ENCODE results near the gene BCAS1.

The BCAS1 gene, protein sequence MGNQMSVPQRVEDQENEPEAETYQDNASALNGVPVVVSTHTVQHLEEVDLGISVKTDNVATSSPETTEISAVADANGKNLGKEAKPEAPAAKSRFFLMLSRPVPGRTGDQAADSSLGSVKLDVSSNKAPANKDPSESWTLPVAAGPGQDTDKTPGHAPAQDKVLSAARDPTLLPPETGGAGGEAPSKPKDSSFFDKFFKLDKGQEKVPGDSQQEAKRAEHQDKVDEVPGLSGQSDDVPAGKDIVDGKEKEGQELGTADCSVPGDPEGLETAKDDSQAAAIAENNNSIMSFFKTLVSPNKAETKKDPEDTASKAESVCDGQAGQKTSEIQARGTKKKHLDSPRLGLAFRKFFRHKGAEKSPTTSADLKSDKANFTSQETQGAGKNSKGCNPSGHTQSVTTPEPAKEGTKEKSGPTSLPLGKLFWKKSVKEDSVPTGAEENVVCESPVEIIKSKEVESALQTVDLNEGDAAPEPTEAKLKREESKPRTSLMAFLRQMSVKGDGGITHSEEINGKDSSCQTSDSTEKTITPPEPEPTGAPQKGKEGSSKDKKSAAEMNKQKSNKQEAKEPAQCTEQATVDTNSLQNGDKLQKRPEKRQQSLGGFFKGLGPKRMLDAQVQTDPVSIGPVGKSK

DNA sequence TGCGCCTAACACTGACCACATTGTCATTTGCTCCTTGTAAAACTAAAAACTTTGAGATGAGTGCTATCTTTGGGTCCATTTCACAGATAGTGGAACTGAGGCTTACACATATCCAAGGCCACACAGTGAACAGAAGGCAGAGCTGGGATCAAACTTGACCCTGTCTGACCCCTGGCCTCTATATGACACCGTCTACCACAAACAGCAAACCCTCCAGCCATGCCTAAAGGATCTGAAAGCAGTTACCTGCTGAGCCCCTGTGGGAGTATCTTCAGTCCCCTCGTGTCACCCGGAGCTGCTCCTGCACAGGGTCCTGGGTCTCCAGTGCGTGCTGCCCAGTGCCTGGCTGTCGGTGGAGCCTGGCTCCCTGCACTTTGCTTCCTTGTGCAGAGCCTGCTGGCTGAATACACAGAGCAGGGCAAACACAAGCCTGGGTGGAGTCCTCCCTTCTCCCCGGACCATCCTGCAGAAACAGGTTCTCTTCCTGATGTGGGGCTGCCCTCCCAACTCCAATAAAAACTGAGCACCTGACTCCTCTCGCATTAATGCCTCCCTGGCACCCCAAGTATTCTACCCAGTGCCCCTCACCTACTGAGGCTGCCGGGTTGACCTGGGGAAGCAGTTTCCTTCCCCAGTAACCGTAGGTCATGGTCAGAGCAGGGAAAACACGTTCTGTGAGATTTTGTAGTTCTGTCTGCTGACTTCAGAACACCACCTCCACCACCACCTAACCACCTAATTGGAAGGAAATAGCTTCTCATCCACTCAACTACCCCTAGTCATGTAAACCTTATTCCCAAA lies at the start of gene BCAS1:
TSS of gene BCAS1 (minus strand) at position 408 of the 801 bp plus-strand sequence. CDS start 11,876 bp downstream, outside the sequence.
- DNase-seq = no peak

DNA sequence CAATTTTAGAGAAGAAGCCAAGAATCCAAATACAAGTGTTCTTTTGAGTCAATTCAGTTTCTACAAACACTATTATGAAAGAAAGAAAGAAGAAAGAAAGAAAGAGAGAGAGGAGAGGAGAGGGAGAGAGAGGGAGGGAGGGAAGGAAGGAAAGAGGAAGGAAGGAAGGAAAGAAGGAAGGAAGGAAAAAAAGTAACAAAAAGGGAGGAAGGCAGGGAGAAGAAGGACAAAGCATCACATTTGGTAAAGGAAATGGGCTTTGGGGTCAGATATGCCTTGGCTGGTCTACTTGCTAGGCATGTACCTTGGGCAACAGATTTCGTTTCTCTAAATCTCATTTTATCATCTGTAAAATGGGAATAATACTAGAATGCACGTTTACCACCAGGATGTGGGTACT lies 49.4 kb upstream of the BCAS1 start:
- no peak for DNase-seq

DNA sequence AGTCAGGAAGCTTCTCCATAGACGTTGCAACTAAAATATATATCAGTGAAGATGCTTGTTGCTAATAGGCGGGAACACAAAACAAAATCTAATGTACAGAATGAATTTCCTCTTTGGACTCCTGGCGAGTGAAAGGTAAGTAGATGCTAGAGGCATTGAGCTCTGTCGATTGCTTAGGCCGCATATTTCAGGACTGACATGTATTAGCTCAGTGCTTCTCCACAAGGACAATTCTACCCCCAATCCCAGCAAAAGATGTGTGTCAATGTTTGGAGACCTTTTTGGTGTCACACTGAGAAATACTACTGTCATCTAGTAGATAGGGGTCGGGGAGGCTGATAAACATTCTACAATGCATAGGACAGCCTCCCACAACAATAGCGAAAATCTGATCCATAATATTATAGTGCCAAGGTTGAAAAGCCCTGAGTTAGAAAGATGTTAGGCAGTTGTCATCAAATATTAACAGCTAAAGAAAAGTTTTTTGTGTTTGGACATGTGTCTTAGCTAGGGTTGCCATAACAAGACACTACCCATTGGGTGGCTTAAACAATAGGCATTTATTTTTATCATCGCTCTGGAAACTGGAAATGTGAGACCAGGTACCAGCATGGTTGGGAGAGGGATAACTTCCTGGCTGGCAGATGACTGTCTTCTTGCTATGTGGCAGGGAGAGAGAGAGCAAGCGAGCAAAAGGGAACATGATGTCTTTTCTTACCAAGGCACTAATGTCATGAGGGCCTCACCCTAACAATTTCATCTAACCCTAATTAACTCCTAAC lies 48.0 kb upstream of the BCAS1 start:
- DNase-seq = no peak

DNA sequence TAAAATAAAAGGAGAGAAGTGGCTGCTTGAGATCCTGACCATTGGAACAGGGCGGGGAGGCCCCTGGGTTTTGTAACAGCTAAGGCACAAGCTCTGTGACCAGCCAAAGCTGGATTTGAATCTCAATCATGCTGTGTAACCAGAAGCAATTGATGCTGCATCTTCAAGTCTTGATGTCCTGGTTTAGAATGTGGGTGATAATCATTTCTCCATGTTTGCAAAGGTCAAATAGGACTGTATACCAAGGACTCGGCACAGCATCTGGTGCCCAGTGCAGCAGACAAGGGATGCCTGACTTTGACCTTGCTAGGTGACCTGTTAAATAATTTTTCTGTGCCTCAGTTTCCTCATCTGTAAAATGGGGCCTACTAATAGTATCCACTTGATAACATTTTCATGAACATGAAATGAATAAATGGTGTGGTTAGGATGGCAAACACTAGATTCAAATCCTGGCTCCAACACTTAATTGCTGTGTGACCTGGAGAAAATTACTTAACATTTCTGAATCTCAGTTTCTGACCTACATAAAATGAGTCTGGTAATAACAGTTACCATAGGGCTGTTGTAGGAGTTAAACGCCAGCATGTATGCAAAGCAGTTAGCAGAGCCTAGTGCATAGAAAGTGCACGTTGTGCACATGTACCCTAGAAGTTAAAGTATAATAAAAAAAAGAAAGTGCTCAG lies 46.3 kb upstream of the BCAS1 start:
- no peak for DNase-seq

DNA sequence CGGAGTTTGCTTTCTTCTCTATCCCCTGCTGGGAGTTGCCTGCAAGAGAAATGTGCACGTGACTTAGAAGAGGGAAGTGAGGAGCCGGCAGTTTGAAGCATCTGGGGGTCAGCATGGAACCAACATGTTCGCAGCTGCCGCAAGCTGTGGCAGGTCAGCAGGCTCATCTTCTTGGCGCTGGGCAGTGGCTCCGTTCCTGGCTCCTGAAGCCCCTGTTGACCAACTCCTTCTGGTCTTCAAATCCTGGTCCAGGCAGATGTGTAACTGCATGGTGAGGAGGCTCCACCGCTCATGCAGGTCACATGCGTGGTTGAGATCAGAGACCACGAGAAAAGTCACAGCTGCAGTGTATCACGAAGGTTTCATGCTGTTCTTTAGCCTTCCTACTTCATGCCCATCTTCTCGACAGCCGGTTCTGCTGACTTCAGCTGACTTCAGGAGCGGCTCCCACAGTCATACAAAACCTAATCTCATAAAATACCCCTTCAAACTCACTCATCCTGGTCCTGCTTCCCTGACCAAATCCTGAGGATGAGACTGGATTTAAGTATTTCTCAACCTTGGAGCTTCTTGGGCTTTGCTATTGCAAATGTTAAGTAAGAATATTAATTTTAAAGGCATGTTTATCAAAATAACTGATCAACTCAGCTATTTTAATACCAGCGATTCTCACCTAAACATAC lies 44.9 kb upstream of the BCAS1 start:
- peak; percentile 48 for DNase-seq

DNA sequence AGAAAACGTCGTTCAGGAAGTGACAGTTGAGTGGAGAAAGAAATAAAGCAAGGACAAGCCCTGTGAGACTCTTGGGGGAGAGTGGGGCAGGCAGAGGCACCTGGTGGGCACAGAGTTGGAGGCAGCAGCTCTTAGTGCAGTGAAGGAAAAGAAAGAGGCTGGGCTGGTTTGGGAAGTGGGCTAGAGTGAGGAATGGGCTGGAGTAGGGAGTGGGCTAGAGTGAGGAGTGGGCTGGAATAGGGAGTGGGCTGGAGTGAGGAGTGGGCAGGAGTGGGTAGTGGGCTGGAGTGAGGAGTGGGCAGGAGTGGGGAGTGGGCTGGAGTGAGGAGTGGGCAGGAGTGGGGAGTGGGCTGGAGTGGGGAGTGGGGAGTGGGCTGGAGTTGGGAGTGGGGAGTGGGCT lies 43.7 kb upstream of the BCAS1 start:
- DNase-seq = no peak

DNA sequence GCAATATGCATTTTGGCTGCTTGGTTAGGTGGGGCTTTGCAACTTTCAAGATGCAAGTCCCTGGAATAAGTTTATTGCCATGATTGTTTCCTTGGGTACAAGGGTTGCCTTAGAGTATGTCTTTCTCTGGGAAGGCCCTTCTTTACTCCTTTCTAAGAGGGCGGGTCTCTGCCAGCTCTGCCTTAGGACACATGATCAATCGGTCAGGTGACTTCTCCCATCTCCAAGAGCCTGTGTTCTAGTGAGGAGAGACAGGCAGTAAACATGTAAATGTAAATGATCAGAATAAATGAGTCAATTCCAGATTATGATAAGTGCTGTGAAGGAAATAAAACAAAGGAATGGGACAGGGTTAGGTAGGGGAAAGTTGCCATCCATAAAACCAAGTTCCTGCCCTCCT lies 43.2 kb upstream of the BCAS1 start:
- DNase-seq = no peak

DNA sequence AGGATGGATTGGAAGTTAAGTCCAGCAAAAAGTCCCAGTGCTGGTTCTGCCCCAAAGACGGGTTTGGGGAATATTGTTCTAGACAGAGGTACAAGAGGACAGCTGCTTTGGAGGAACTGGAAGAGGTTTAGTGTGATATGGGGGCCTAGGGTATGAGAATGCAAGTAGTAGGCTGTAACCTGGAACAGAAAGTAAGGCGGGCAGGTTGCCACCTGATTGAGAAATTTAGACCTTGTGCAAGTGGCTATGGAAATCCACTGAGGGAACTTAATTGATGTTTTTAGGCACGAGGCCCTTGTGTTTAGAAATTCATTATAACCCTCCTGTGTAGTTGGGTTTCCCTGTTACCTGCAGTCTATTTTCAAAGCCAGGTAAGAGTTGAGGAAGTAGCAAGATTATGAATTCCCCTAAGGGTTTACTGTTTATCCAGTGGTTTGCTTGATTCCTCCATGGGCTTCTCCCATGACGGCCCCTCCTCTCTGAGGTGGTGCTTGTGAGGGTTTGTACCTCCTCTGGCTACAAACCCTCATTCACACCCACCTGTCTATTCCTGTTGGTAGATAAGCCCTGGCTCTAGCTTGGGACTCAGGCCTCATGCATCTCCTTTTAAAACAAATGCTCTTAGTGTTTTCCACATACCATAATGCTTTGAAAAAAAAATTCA lies 42.0 kb upstream of the BCAS1 start:
- no peak for DNase-seq

DNA sequence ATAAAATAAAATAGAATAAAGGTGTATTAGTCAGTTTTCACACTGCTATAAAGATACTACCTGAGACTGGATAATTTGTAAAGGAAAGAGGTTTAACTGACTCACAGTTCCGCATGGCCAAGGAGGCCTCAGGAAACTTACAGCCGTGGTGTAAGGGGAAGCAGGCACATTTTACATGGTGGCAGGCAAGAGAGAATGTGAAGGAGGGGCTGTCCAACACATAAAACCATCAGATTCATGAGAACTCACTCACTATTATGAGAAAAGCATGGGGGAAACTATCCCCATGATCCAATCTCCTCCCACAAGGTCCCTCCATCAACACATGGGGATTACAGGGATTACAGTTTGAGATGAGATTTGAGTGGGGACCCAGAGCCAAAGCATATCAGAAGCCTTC lies 41.1 kb upstream of the BCAS1 start:
- no peak for DNase-seq

DNA sequence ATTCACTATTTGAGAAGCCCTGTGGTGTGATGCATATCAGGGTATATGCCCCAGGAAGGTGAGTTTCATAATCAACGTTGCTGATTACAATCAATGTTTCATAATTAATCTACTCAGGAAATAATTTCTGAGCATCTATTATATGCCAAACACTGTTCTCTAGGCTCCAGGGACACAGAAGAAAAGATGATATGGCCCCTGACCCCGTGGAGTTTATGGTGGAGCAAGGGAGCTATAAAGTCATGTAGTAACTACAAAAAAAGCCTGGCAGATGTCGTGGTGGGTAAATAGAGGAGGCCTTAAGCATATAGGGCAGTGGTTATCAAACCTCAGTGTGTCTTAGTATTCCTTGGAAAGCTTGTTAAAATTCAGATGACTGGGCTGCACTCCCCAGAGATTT lies 40.1 kb upstream of the BCAS1 start:
- DNase-seq = no peak

DNA sequence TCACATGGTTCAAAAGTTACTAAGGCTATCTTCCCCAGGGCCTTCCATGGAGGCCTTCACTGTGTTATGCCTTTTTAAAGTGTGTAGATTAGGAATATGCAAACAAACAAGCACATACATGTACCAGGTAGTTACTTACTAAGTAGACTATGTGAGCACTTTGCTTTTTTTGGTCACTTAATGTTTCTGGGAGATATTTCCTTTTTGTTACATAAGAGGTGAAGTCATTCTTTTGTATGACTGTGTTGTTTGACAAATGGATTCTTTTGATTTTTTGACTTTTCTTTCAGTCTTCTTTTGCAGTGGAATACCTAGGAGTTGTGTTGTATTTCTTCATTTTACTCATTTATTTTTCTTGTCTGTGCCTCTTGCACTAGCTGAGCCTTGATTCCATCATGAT lies 39.6 kb upstream of the BCAS1 start:
- DNase-seq = no peak

DNA sequence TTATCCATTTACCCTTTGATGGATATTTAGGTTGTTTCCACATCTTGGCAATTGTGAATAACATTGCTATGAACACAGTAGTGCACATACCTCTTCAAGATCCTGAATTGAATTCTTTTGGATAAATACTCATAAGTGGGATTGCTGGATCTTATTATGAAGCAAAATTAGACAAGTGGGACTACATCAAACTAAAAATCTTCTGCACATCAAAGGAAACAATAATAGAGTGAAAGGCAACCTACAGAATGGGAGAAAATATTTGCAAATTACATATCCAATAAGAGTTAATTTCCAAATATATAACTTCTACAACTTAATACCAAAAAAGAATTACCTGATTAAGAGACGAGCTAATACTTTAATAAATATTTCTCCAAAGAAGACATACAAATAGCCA lies 38.4 kb upstream of the BCAS1 start:
- no peak for DNase-seq

DNA sequence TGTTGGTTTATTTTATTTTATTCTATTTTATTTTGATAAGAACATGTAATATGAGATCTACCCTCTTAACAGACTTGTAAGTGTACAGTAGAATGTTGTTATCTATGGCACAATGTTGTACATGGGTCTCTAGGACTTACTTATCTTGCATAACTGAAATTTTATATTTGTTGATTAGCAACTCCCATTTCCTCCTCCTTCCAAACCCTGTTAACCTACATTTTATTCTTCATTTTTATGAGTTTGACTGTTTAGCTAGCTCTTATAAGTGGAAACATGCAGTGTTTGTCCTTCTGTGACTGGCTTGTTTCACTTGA lies 37.9 kb upstream of the BCAS1 start:
- no peak for DNase-seq

DNA sequence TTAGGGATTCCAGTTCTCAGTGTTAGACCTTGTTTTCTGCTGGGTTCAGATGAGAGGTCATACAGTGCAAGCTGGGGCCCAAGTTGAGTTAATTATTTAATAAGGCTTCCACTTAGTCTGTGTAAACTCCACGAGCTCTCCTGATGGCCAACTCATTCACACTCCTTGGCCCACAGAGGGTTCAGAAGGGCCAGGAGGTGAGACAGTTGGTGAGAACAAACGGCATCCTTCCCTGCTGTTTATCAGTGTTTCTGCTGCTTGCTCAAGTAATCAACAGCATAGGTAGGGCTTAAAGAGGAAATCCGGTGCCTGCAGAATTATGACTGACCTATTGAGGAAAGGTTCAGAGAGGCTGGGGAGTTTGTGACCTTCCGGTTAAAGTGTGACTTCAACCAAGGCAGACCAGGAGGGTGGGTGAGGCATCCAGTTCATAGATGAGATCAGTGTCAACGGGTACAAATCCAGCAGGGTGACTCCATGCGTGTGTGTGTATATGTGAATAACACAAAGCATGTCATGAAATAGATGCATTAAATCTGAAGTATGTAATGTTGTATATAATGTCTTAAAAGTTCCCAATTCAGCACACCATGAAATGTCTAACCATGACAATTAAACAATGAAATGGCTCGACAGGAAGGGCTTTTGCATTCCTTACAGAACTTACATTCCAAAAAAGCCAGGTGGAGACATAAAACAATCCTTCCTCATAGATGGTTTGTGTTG lies 37.4 kb upstream of the BCAS1 start:
- no peak for DNase-seq

DNA sequence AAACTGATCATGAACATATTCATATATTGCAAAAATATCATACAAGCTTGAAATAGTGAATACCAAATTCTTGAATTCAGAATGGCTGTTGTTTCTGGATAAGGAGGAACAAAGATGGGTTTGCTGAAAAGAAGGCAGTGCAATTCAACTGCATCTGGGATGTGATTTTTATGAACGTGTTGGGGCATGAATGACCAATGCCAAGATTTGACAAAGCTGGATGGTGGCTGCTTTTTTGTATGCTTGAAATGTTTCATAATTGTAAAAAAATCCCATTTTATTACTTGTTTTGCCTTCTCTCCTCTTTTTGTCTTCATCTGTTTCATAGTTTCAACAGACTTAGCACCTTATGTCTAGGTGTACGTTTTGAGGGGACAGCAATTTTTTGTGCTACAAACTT lies 36.8 kb upstream of the BCAS1 start:
- DNase-seq = no peak

DNA sequence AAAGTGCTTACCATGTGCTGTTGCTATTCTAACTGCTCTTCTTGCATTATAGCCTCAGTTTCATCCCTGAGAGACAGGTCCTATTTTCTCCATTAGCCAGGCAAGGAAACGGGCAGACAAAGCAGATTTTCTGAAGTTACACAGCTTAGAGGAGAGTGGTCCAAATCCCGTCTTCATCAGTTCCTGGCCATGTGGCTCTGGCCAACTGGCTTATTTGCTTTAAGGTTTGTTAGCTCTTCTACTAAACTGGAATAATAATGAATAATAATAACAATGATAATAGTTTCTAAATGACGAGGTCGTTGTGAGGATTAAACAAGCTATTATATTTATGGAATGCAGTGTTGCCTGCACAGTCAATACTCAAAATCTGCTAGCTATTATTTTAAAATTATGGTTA lies 35.8 kb upstream of the BCAS1 start:
- no peak for DNase-seq

DNA sequence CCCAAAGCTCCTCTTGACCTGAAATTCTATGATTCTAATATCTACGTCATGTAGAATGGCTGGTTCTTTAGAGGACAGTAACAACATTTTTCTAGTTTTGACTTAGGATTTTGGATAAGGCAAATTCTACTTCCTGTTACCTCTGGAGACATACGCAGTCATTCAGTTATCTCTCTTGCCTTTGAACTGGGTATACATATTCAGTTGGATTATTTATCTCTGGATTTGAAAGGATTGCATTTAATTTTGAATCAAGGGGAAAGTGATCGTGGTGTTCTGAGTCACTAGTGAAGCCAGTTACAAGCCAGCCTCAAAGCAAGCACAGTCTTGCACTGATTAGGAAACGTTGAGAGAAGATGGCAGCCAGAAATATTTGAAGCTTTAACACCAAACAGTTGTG lies 35.3 kb upstream of the BCAS1 start:
- no peak for DNase-seq

DNA sequence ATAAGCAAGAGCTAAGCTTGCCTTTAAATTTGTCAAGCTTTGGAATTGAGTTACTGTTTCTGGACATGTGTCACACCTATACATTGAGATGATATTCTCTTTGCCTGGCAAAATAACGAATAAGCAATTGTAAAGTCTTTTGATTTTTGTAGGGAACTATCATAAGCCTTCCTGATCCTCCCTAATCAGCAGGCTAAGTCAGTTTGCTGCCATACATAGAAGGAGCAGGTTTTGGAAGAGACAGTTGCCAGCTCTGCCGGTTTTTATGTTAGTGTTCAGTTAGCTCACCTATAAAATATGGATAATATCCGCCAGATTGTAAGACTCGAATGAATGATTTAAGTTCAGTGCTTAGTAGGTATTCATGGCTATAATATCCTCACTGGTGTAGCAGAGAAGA lies 34.4 kb upstream of the BCAS1 start:
- no peak for DNase-seq

DNA sequence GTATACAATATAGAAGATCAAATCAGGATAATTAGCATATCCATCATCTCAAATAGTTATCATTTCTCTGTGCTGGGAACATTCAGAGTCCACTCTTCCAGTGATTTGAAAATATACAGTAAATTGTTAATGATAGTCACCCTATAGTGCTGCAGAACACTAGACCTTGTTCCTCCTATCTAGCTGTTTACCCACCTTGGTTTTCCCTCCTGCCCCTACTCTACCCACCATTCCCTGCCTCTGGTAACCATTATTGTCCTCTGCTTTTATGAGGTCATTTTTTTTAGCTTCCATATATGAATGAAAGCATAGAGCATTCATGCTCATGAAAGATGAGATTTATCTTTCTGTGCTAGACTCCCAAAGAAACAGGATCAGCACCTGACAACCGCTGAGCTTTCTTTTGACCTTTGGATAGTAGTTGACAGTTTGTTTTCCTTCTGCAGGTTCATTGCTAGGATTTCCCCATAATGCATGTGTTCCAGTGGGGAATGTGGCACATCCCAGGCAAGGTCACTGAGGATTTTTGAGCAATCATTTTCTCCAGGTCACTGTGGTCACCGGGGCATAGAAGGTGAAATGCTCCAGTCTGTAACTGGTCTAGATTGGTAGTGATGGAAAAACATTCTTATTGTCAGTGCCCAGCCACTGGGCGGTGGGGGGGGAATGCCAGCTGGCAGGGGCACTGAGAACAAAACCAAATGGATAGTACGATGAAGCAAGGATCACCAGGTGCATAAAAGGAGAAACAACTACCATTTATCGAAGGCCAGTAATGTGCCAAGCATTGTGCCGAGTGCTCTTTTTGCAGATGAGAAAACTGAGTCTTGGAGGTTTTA lies 33.6 kb upstream of the BCAS1 start:
- DNase-seq = no peak
